Measurements from ENCODE around the gene TAS1R3.

Gene TAS1R3

DNA sequence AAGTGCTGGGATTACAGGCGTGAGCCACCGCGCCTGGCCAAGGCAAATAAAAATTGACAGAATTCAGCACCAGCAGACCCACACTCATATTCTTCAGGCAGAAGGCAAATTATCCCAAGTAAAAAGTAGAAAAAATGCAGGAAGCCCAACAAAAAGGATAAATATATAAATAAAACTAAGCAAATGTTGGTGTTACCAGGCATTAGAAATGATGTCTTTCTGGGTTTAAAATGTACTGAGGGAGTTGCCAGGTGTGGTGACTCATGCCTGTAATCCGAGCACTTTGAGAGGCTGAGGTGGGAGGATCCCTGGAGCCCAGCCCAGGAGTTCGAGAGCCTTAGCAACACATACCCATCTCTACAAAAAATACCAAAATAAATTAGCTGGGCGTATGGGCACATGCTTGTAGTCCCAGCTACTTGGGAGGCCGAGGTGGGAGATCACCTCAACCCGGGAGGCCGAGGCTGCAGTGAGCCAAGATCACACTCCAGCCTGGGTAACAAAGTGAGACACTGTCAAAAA is 12.9 kb upstream of the TAS1R3 start:
- TF ChIP-seq CREB1 (IDR thresholded peaks at IDR 0.05; ENCODE audit: low read depth): no peak
- TF ChIP-seq NFIC (IDR thresholded peaks at IDR 0.05): peak; percentile 78
- no peak for TF ChIP-seq TAF1 (IDR thresholded peaks at IDR 0.05; ENCODE audit: low read depth)
- peak; percentile 34; the same call in 1 of the 2 replicates for TF ChIP-seq TEAD4 (IDR thresholded peaks at IDR 0.05)
- no peak for TF ChIP-seq FOXM1 (IDR thresholded peaks at IDR 0.05; ENCODE audit: borderline replicate concordance, low read depth)
- TF ChIP-seq, protein P1, sequence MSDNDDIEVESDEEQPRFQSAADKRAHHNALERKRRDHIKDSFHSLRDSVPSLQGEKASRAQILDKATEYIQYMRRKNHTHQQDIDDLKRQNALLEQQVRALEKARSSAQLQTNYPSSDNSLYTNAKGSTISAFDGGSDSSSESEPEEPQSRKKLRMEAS (IDR thresholded peaks at IDR 0.05): peak; percentile 42; the same call in 1 of the 2 replicates

DNA sequence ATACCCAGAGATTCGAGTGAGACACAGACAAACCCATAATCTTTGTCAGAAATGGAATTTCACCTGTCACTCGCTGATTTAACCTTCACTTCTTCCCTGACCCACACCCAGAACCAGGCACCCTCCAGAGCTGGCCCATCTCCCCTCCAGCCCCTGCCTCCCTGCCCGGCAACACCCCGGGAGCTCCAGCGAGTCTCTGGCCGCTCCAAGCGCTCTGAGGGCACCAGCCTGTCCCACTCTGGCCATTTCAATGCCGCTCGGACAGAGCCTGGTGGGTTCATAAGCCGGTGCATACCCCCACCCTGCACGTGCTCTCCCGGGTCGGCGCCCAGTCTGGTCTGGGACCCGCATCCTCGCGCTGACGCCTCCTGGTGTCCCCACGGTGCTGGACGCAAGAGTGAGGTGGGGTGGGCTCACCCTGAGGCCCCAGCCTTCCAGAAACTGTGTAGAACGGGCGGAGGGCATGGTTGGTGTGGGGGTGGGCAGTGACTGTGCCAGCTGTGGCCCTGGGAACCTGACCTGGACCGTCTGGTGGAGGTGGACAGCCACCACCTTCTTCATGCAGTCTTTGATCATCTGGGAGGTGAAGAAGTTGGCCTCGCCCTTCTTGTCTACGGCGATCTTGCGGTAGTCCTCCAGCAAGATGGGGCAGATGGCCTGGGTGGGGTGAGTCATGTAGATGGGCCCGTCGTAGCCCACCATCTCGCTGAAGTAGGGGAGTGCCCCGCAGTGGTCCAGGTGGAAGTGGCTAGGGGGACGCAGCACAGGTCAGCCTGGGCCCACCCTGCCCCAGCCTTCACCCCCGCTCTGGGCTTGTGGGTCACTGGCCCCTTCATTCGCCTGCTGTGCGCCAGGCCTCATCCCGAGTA is 12.1 kb upstream of the TAS1R3 start:
- TF ChIP-seq ZBTB7A (IDR thresholded peaks at IDR 0.05; ENCODE audit: low read depth) (no peak), CEBPB (IDR thresholded peaks at IDR 0.05) (no peak), TAF1 (IDR thresholded peaks at IDR 0.05; ENCODE audit: low read depth) (no peak), NFIC (IDR thresholded peaks at IDR 0.05) (no peak), TEAD4 (IDR thresholded peaks at IDR 0.05) (no peak), CREB1 (IDR thresholded peaks at IDR 0.05; ENCODE audit: low read depth) (no peak), TCF12 (IDR thresholded peaks at IDR 0.05; ENCODE audit: low read depth) (no peak), YY1 (IDR thresholded peaks at IDR 0.05; ENCODE audit: low read depth) (no peak), FOXM1 (IDR thresholded peaks at IDR 0.05; ENCODE audit: borderline replicate concordance, low read depth) (no peak), EP300 (IDR thresholded peaks at IDR 0.05; ENCODE audit: borderline replicate concordance) (no peak), EGR1 (IDR thresholded peaks at IDR 0.05) (no peak), RAD21 (IDR thresholded peaks at IDR 0.05; ENCODE audit: low read depth) (no peak)
- TF ChIP-seq, protein P1 (IDR thresholded peaks at IDR 0.05): no peak
- TF ChIP-seq, protein P2, sequence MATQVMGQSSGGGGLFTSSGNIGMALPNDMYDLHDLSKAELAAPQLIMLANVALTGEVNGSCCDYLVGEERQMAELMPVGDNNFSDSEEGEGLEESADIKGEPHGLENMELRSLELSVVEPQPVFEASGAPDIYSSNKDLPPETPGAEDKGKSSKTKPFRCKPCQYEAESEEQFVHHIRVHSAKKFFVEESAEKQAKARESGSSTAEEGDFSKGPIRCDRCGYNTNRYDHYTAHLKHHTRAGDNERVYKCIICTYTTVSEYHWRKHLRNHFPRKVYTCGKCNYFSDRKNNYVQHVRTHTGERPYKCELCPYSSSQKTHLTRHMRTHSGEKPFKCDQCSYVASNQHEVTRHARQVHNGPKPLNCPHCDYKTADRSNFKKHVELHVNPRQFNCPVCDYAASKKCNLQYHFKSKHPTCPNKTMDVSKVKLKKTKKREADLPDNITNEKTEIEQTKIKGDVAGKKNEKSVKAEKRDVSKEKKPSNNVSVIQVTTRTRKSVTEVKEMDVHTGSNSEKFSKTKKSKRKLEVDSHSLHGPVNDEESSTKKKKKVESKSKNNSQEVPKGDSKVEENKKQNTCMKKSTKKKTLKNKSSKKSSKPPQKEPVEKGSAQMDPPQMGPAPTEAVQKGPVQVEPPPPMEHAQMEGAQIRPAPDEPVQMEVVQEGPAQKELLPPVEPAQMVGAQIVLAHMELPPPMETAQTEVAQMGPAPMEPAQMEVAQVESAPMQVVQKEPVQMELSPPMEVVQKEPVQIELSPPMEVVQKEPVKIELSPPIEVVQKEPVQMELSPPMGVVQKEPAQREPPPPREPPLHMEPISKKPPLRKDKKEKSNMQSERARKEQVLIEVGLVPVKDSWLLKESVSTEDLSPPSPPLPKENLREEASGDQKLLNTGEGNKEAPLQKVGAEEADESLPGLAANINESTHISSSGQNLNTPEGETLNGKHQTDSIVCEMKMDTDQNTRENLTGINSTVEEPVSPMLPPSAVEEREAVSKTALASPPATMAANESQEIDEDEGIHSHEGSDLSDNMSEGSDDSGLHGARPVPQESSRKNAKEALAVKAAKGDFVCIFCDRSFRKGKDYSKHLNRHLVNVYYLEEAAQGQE (IDR thresholded peaks at IDR 0.05; ENCODE audit: low read depth): no peak
- TF ChIP-seq, protein P3, sequence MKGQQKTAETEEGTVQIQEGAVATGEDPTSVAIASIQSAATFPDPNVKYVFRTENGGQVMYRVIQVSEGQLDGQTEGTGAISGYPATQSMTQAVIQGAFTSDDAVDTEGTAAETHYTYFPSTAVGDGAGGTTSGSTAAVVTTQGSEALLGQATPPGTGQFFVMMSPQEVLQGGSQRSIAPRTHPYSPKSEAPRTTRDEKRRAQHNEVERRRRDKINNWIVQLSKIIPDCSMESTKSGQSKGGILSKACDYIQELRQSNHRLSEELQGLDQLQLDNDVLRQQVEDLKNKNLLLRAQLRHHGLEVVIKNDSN (IDR thresholded peaks at IDR 0.05): no peak

DNA sequence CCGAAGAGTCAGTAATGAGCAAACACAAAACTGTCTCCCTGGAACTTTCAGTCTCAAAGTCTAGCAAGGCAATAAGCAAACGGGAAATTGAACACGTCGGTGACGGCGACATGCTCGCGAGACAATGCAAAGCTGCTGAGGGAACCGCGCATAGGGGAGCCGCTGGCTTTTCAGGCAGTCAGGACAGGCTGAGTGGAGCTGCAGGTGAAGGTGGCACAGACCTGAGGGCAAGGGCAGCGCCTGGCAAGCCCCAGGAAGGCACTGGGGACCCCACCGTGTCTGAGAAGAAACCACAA is 11.5 kb upstream of the TAS1R3 start:
- TF ChIP-seq FOXM1 (IDR thresholded peaks at IDR 0.05; ENCODE audit: borderline replicate concordance, low read depth) (no peak), CEBPB (IDR thresholded peaks at IDR 0.05) (no peak), TCF12 (IDR thresholded peaks at IDR 0.05; ENCODE audit: low read depth) (no peak), ZBTB7A (IDR thresholded peaks at IDR 0.05; ENCODE audit: low read depth) (no peak)

DNA sequence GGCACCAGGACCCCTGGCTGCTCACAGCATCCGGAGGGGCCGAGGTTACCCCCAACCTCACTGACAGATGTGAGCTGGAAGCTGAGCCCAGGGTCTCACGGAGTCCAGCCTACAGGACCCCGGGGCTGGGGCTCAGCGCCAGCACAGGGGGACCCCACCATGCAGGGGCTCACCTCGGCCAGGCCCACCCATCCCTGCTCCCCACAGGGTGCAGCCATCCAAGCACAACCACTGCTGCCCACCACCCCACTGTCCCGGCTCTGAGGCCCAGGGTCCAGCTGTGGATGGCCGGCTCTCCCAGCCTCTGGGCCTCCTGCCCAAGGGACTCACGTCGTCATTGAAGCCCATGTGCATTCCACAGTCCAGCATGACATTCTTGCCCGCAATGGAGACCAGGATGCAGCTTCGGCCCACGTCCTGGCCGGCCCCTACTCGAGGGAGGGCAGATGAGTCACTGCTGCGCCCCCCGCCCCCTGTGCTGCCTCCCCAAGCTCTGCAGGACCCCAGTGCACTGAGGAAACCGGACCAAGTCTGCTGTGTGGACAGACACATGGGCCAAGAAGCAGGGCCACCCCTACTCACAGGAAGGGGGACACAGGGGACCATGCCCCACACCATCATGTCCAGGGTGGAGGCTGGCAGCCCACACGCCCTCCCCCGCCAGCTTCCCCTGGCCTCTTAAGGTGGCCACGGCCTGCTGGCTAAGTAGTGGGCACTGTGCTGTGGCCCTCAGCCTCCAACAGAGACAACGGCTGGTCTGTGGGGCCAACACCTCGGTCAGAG is 10.2 kb upstream of the TAS1R3 start:
- TF ChIP-seq, protein P1 (IDR thresholded peaks at IDR 0.05): no peak
- 0 out of 2 replicates have a peak, but pooled peaks have one; percentile 13 for TF ChIP-seq ZBTB7A (IDR thresholded peaks at IDR 0.05; ENCODE audit: low read depth)

DNA sequence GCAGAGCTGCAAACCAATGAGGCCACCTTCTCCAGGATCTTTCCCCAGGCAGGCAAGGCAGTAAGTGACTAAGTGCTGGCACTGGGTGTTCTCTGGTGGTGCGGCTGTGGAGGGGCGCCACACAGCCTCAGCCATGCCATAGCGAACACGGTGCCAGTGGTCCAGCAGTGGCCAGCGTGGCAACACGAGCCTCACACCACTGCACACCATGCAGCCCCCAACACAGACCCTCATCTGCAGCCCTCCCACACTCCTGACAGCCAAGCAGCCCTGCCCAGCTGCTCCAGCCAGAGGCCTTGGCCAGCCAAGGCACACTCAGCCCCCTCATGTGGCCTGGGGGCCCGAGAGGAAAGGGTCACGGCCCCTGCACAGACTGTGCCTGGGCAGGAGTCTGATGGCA is 9.6 kb upstream of the TAS1R3 start:
- TF ChIP-seq, protein P2 (IDR thresholded peaks at IDR 0.05; ENCODE audit: low read depth): no peak
- no peak for TF ChIP-seq CREB1 (IDR thresholded peaks at IDR 0.05; ENCODE audit: low read depth)
- no peak for TF ChIP-seq EP300 (IDR thresholded peaks at IDR 0.05; ENCODE audit: borderline replicate concordance)
- TF ChIP-seq RAD21 (IDR thresholded peaks at IDR 0.05; ENCODE audit: low read depth): no peak
- no peak for TF ChIP-seq TEAD4 (IDR thresholded peaks at IDR 0.05)
- no peak for TF ChIP-seq EGR1 (IDR thresholded peaks at IDR 0.05)
- TF ChIP-seq NFIC (IDR thresholded peaks at IDR 0.05): no peak
- no peak for TF ChIP-seq TAF1 (IDR thresholded peaks at IDR 0.05; ENCODE audit: low read depth)
- TF ChIP-seq CEBPB (IDR thresholded peaks at IDR 0.05): no peak
- TF ChIP-seq, protein P3 (IDR thresholded peaks at IDR 0.05): no peak
- TF ChIP-seq FOXM1 (IDR thresholded peaks at IDR 0.05; ENCODE audit: borderline replicate concordance, low read depth): no peak
- no peak for TF ChIP-seq ZBTB7A (IDR thresholded peaks at IDR 0.05; ENCODE audit: low read depth)
